ENCODE measurements around the gene LRRC27. TPM values are rescaled to one million over a fixed set of nuclear protein-coding genes. Genes with fewer than 3 reads are reported as not detected.

The LRRC27 gene
- total and polyA plus RNA-seq, 2 of the 4 experiments (the other 2 are of a cell fraction), result 3.8 to 5.3 TPM

DNA sequence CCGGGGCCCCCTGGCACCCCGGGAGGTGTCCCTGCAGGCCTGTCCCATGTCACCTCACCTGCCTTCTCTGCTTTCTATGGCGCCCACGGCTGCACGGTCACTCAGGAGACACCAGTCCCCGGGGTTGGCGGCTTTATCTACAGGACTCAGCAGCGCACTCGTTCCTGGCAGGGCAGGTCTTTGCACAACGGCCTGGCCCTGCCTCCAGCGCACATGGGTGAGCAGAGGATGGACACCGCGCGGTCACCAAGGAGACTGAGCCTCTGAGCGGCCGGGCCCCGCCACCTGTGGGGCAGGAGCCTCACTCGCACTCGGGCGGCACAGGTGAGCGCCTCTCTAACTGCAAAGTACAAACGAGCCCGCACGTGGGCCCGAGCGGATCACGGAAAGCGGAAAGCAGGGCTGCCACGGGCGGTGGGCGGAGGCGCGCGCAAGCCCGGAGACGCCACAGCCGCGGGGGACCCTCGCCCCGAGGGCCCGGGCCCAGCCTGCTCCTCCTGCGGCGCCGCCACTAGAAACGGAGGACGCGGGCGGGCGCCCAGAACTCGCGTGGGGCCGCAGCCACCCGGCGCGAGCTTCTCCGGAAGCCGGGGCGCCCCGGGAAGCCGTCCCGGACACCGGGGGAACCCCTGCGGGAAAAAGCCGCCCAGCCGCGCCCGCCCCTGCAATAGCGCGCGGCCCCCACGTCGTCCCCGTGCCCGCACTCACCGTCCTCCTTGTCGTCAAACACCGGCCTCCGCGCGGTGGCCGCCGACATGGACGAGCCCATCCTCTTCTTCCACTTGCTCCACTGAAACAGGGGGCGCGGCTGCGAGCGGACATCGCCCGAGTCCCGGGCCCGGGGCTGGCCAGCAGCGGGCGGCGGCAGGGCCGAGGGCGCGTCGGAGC, 24.9 kb upstream of the LRRC27 start:
- no peaks in the 10 kb centered on the region for H4K20me1 ChIP-seq (ENCODE audit: insufficient read depth, low read length)
- no peak overlapping the region for H2AK5ac ChIP-seq (ENCODE audit: low read depth, low read length)
- H4K5ac ChIP-seq (ENCODE audit: low read depth, low read length), result no peak overlapping the region
- CTCF ChIA-PET, result no interaction called here
- TF ChIP-seq RCOR1 (IDR thresholded peaks at IDR 0.05; ENCODE audit: insufficient replicate concordance, low read length) (no peak), SMC3 (IDR thresholded peaks at IDR 0.05; ENCODE audit: low read depth, low read length) (no peak), NFE2L2 (IDR thresholded peaks at IDR 0.05; ENCODE audit: low read depth, low read length) (no peak)
- H3K9me1 ChIP-seq (ENCODE audit: insufficient read depth, low read length), result 0 out of 2 replicates have a peak, but pooled peaks cover 3% of the 10 kb centered on the region
- no TSS peak for BruUV-seq (replicated peaks)
- no peaks in the 10 kb centered on the region for H3K79me1 ChIP-seq (ENCODE audit: low read depth in 1 of 2, low read length in 2 of 2)
- POLR2A ChIA-PET (ENCODE audit: unreplicated experiment), result no interaction called here
- no peak overlapping the region for H3K23ac ChIP-seq (ENCODE audit: low read depth, low read length)
- no peak overlapping the region for H4K91ac ChIP-seq (ENCODE audit: insufficient read depth, low read depth, low read length)
- ATAC-seq (ENCODE audit: low read depth) (peak; percentile 37; the same call in 1 of the 2 replicates), DNase-seq (no peak)
- no peak overlapping the region for H2BK15ac ChIP-seq (ENCODE audit: low read depth, low read length)
- H3K4me1 ChIP-seq (ENCODE audit: control insufficient read depth, insufficient read depth, low read length), result peaks cover 5% of the 10 kb centered on the region; the same call in 1 of the 2 replicates
- intact Hi-C loops (cut with micrococcal nuclease), result loop anchor here (5.0 kb wide), 1 partner anchor 35 kb away; no protein-coding TSS in a partner anchor
- dilution Hi-C loops (cut with HindIII; ENCODE audit: low sequenced_read_pairs, unreplicated experiment), result no loop called here
- no peak overlapping the region for H3K4ac ChIP-seq (ENCODE audit: low read depth, low read length)
- WGBS, 2 experiments (ENCODE audit: extremely low coverage in 2 of 2, insufficient read length in 1 of 2), result 3% methylated on average over 69 of the region's 98 CpGs; no CpG with 5 or more reads in 1 of the 2 experiments
- H3K4me2 ChIP-seq (ENCODE audit: low read depth, low read length), result peak overlapping the region; percentile 85
- peaks cover 5% of the 10 kb centered on the region; the same call in 1 of the 2 replicates for H3K9me3 ChIP-seq (ENCODE audit: control insufficient read depth, insufficient read depth, low read length)
- no peak overlapping the region for H2BK20ac ChIP-seq (ENCODE audit: low read depth, low read length)
- no peak overlapping the region; the same call in 1 of the 2 replicates for H3K27ac ChIP-seq (ENCODE audit: insufficient read depth, low read length)
- peak overlapping the region; percentile 95 for H2AFZ ChIP-seq (replicated peaks; ENCODE audit: low read length, poor library complexity)
- H3K56ac ChIP-seq (ENCODE audit: extremely low read depth, insufficient read depth, low read length), result no peak overlapping the region
- peak overlapping the region; percentile 96 for H3K4me3 ChIP-seq (ENCODE audit: insufficient read depth, low read depth, low read length)
- H3K14ac ChIP-seq (replicated peaks; ENCODE audit: low read depth, low read length), result no peak overlapping the region
- H3K9ac ChIP-seq (ENCODE audit: low read depth, low read length), result peak overlapping the region; percentile 29; the same call in 1 of the 2 replicates
- H4K8ac ChIP-seq (ENCODE audit: low read depth in 2 of 2, low read length in 2 of 2), result no peak overlapping the region
- no peak overlapping the region for H2BK120ac ChIP-seq (ENCODE audit: low read depth, low read length)
- in situ Hi-C loops (cut with MboI; ENCODE audit: low sequenced_read_pairs), result no loop called here
- H2BK5ac ChIP-seq (ENCODE audit: low read depth, low read length, poor library complexity, severe bottlenecking), result no peak overlapping the region
- peak overlapping the region; percentile 82 for H2AK9ac ChIP-seq (replicated peaks; ENCODE audit: low read depth, low read length, poor library complexity)
- no peaks in the 10 kb centered on the region for H3K36me3 ChIP-seq (ENCODE audit: control insufficient read depth, insufficient read depth, low read length)
- H3K18ac ChIP-seq (ENCODE audit: low read depth, low read length), result no peak overlapping the region
- peaks cover 28% of the 10 kb centered on the region; the same call in 1 of the 2 replicates for H3K27me3 ChIP-seq (ENCODE audit: control insufficient read depth, insufficient read depth, low read length)
